ENCODE results near the gene C22orf31. TPM values are rescaled to one million over a fixed set of nuclear protein-coding genes. Genes with fewer than 3 reads are reported as not detected.

C22orf31 gene
- total RNA-seq, 1 experiment from 2014 or later: not detected

DNA sequence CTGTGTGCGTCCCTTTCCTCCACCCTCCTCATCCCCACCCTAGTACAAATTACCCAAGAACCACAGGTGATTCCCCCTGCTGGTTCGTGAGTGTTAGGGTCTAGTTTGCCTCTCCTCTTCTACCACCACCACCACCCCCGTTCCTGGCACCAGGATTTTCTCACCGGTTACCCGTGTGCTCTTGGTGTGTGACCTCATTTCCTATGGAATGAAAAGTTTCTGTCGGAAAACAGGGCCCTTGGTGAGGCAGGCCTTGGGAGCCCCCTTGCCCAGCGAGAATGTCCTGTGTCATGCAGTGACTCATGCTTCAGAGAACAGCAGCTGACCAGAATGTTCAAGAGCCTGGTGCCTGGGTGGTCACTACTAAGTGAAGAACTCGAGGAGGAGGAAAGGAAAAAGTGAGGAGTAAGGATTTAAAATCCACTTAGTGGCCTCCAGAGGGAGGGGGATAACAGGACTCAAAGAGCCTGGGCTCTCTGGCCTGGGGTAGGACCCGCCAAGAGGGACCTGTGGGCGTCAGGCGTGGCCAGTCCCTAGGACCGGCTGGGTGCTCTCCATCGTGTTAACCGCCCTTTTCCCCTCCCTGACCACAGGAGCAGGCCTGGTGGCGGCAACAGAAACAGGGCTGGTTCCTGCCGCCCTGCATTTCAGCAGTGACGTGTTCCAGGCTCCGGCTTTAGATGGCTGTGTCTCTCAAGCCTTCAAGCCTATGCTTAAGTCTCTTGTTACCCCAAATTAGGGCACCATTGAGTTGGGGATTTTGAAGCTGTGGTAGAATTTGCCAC, 30.2 kb downstream of the C22orf31 start:
- TF ChIP-seq, protein P1, sequence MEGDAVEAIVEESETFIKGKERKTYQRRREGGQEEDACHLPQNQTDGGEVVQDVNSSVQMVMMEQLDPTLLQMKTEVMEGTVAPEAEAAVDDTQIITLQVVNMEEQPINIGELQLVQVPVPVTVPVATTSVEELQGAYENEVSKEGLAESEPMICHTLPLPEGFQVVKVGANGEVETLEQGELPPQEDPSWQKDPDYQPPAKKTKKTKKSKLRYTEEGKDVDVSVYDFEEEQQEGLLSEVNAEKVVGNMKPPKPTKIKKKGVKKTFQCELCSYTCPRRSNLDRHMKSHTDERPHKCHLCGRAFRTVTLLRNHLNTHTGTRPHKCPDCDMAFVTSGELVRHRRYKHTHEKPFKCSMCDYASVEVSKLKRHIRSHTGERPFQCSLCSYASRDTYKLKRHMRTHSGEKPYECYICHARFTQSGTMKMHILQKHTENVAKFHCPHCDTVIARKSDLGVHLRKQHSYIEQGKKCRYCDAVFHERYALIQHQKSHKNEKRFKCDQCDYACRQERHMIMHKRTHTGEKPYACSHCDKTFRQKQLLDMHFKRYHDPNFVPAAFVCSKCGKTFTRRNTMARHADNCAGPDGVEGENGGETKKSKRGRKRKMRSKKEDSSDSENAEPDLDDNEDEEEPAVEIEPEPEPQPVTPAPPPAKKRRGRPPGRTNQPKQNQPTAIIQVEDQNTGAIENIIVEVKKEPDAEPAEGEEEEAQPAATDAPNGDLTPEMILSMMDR (conservative IDR thresholded peaks at IDR 0.05): peak; percentile 41; the same call in 2 of the 3 replicates
- H3T11ph ChIP-seq (ENCODE audit: low read length): no peak overlapping the region
- no peaks in the 10 kb centered on the region for H3K9me3 Mint-ChIP-seq
- H4K8ac ChIP-seq (replicated peaks; ENCODE audit: insufficient read length, low read depth, low read length): no peak overlapping the region
- H3K27me3 Mint-ChIP-seq (ENCODE audit: low read depth): no peaks in the 10 kb centered on the region
- no peak overlapping the region for H2BK20ac ChIP-seq (ENCODE audit: low read depth, low read length, poor library complexity, severe bottlenecking)
- H3K9ac ChIP-seq (ENCODE audit: extremely low read depth, insufficient read length, low read length): no peak overlapping the region
- H4K91ac ChIP-seq (ENCODE audit: insufficient read length, low read depth, low read length): no peak overlapping the region
- peak overlapping the region; percentile 74 for H2BK5ac ChIP-seq (ENCODE audit: insufficient read length, low read length)
- peaks cover 0 to 8% (median 0%) of the 10 kb centered on the region in 3 experiments; a peak in 3 of 7 replicates for H3K36me3 Mint-ChIP-seq (ENCODE audit: insufficient read depth in 1 of 3, low read depth in 3 of 3)
- H2BK15ac ChIP-seq (ENCODE audit: low read depth, low read length): no peak overlapping the region
- H3K27ac ChIP-seq (ENCODE audit: insufficient read length, low read depth, low read length): peak overlapping the region; percentile 34
- no peak overlapping the region for H2BK120ac ChIP-seq (ENCODE audit: low read depth, low read length, poor library complexity, severe bottlenecking)
- no peak overlapping the region for H3K23ac ChIP-seq (ENCODE audit: insufficient read length, low read depth, low read length)
- no peak overlapping the region for H3K56ac ChIP-seq (ENCODE audit: insufficient read length, low read depth, low read length)
- H3K4me1 Mint-ChIP-seq: peaks cover 39 to 42% of the 10 kb centered on the region in 2 experiments
- H3K4me1 ChIP-seq (ENCODE audit: insufficient read depth, low read length): peaks cover 10% of the 10 kb centered on the region; the same call in 1 of the 2 replicates
- peak; percentile 74 for DNase-seq
- H3K79me2 ChIP-seq (ENCODE audit: insufficient read depth, low read length): peaks cover 2% of the 10 kb centered on the region; the same call in 1 of the 2 replicates
- peak overlapping the region; percentile 97 to 99 (median 97) for H3K27ac Mint-ChIP-seq
- H3K23me2 ChIP-seq (ENCODE audit: insufficient read length, low read depth, low read length, poor library complexity, severe bottlenecking): peaks cover 14% of the 10 kb centered on the region
- peak overlapping the region; percentile 4 for H3K18ac ChIP-seq (ENCODE audit: insufficient read length, low read depth, low read length)
- peaks cover 4% of the 10 kb centered on the region for H3K79me1 ChIP-seq (ENCODE audit: insufficient read depth, low read depth, low read length, poor library complexity, severe bottlenecking)
- peak overlapping the region; percentile 26 for H2BK12ac ChIP-seq (ENCODE audit: insufficient read length, low read depth, low read length)
- H3K4ac ChIP-seq (ENCODE audit: low read depth, low read length): no peak overlapping the region; the same call in 1 of the 2 replicates
- H3K4me3 Mint-ChIP-seq: peak overlapping the region; percentile 74 to 87
- peak overlapping the region; percentile 84 for H3K14ac ChIP-seq (ENCODE audit: insufficient read depth, low read length)
- no peaks in the 10 kb centered on the region for H4K20me1 ChIP-seq (ENCODE audit: control insufficient read depth, insufficient read depth, insufficient read length)
- no peak overlapping the region for H2AFZ ChIP-seq (ENCODE audit: low read length)
- H4K5ac ChIP-seq (ENCODE audit: insufficient read length, low read depth, low read length): no peak overlapping the region
- no peak overlapping the region for H2AK5ac ChIP-seq (ENCODE audit: insufficient read length, low read length)
- no CpG with 5 or more reads among the region's 18 CpGs for whole genome bisulfite sequencing (ENCODE audit: extremely low coverage, insufficient read length, low lambda C conversion rate)
- no peaks in the 10 kb centered on the region for H3K9me3 ChIP-seq (ENCODE audit: control insufficient read depth, low read depth, low read length)
- H3K4me2 ChIP-seq (ENCODE audit: insufficient read depth, insufficient read length, low read length): peak overlapping the region; percentile 60
- no peaks in the 10 kb centered on the region for H3K27me3 ChIP-seq (ENCODE audit: insufficient read depth, low read length)

All from H9 (cell line).